Effector CD4-positive, alpha-beta T cell (primary cell): Measurements from ENCODE around the gene SBF1.

Experiments used
- DNase-seq: peaks from one replicate; pipeline ENCODE4 v3.0.0-alpha.2; 2020

The SBF1 gene

DNA sequence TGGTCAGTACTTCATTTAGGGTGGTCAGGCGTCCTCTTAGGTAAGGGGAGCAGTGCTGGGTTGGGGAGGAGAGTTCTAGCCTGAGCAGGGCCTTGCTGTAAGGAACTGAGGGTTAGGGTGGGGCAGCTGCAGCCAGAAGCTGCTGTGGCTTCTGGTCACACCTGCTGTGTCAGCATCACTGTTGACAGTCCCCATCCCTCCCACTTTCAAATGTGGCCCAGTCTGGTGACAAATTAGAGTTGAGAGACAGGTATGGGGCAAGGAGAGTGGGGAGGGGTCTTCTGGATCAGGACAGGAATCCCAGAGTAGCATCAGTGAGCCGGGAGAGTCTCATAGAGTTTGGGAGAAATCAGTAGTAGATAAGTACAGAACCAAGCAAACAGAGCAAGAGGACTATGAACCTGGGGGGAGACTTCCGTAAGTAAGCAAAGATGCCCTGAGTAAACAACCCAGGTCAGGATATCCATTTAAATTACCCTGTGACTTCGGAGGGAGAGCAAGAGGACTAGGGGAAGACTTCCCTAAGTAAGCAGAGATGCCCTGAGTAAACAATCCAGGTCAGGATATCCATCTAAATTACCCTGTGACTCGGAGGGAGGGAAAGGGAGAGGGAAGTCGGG lies 78.0 kb downstream of the SBF1 start:
- no peak for DNase-seq
